HG03571 (cell line): Measurements from ENCODE around the gene SLITRK5.

Experiments used
- ATAC-seq: cut with Tn5 transposase; IDR thresholded peaks from one replicate; pipeline ENCODE4 v1.9.1; 2021; ENCODE audit not compliant: unreplicated experiment

The SLITRK5 gene

DNA sequence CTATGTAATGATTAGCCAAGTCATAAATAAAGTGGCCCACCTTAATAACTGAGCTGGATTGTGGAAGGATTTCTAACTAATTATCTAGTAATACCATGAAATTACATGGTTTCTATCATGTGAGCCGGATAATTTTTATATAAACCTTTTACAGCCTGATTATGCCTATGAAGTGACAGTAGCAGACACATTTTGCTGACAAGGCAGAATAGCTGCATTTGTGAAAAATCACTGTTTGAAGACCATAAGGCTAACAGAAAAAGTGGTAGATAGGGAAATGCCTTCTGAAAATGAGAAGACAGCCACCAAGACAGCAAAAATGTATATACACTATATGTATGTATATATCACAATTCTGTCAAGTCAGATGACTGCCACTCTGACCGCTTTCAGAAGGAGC is 27.1 kb downstream of the SLITRK5 start:
- ATAC-seq, result no peak

- ATAC-seq, result no peak
Observed at GRCh38 chr13:87709947-87710346, 38.8 kb downstream of the SLITRK5 start.

GRCh38 chr13:87712012-87712411 is 40.8 kb downstream of the SLITRK5 start:
- no peak for ATAC-seq
